ENCODE measurements around the gene LAMTOR5.
"Not testable (repeated sequence)": the region's sequence is repeated elsewhere in the genome, so short reads cannot be mapped to it uniquely, and the experiment has no call there.

Gene LAMTOR5

DNA sequence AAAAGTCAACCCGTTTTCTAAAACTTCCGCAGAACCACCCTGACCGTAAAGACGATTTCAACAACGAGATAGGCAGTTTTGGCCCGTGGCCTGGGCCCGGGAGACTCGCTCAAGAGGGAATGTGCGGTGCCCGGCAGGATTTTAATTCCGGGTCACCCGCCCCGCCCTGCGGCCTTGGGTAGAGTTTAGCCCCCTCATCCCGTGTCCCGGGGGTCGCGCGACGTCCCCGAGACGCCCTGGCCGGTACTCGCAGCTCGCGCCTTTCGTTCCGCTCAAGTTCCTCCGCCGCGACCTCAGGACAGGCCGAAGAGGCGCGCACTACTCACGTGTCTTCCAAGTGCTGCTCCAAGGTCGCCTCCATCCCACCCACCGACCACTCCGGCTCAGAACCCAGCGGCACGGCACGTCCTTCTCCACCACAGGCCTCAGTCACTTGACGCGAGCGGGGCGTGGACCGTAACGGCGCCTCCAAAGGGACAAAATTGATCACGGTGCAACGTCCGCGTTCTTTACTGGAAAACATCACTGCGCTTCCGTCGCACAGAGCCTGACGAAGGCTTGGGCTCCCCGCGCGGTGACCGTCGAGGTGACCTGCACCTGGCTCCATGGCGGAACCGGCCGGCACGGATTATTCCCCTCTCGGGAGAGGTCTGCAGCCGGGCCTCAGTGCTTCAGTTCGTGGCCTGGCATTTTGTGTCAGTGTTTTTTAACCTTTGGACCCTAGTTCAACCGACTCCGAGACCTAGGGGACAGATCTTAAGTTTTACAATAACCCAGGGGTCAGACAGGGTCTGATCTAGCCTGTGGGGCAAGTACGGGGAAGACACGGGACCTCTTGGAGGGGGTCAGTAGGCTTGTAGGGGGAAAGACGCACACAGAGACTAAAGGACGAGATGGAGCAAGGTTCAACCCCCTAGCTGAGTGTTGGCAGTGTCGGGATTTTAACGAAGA lies at the start of gene LAMTOR5:
LAMTOR5 (minus strand) TSS at position 435 of the 951 bp plus-strand sequence; CDS start at position 361, 74 bp downstream.
- peak; percentile 89 for DNase-seq

DNA sequence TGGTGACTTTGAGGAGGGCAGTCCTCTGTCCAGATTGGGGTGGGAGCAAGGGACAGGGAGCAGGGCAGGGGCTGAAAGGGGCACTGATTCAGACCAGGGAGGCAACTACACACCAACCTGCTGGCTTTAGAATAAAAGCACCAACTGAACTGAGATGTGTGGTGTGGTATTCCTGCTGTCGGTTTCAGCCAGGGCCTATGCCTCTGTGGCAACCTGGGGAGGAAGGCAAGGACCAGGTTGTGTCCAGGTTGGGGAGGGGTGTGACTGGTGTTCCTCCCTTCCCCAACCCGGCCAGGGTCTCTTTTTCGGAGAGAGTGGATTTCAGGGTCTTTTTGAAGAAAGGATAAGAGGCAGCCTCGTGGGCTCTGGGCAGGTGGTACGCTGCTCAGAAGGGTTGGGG lies 49.7 kb upstream of the LAMTOR5 start:
- DNase-seq, result no peak

DNA sequence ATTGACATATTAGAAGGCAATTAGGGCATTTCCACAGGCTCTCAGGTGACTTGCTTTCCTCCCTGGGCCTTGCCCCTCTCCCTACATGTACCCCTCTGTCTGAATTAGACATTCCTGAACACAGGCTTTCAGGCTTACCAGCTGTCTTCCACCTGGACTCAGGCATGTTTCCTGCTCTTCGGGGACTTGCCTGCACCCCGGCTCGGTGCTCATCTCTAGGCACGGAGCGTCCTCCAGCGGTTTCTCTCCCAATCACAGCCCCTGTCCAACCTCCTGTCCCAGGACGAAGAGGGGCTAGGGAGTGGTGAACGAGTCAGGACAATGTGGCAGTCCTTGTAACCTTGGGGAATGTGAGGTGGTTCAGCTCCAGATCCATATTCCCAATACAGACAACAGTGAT lies 47.7 kb upstream of the LAMTOR5 start:
- DNase-seq, result no peak

DNA sequence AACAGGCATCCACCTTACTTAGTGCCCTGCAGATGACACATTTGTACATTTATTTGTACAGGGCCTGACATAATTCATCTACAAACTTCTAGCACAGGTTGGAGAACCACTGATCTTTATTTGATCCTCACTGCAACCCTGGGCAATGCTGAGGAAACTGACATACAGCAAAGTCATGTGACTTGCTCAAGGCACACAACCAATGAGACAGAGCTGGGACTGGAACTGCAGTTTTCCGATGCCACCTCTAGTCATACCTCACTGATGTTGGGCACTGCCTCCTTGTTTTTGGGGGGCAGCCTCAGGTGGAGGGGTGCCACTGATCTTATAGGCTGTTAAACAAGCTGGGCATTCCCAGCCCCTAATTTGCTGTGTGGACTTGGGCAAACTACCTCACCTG lies 46.8 kb upstream of the LAMTOR5 start:
- DNase-seq, result no peak

DNA sequence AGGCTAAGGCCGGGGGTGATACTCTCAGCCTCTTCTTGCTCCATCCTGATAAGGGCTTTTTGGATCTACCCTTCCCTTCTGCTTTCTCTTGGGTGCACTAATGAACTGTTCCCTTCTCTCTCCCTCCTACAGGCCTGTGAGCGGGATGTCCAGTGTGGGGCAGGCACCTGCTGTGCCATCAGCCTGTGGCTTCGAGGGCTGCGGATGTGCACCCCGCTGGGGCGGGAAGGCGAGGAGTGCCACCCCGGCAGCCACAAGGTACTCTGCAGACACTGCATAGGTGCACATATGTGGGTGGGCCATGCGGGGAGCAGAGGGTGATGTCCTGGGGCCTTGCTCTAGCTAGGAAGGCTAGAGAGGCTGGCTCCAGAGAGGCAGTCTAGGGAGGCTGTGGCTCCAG lies 46.3 kb upstream of the LAMTOR5 start:
- DNase-seq, result no peak

DNA sequence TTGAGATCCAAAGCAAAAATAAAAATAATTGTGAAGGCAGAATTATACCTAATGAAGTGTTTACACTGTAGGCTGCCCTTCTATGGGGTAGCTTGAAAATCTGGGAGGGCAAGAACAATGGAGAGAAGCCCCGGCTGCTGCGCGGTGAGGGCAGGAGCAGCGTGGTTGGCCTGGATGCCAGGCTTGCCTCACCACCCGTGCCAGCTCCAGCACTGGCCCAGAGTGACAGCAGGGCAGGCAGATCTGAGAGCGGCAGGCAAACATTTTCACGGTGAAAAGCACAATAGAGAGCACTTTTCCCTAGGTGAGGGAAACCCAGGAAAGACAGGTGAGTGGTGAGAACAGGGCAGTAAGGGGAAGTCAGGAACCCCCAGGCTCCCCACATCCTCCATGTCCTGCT lies 44.8 kb upstream of the LAMTOR5 start:
- no peak for DNase-seq

DNA sequence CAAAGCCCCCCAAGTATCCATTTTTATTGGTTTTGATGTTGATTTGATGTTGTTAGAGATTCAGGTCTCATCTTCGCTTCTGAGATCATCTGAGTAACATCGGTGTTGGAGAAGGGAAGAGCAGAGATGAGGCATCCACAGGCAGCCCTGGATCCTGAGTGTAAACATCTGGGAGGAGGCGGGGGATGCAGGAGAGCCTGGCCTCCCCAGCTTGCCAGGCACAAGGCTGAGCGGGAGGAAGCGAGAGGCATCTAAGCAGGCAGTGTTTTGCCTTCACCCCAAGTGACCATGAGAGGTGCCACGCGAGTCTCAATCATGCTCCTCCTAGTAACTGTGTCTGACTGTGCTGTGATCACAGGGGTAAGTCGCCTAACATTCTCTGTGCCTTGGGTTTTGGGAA lies 43.4 kb upstream of the LAMTOR5 start, which contains the start of gene PROK1:
PROK1 (plus strand) TSS at position 221 of the 400 bp plus-strand sequence; CDS start at position 289, 68 bp downstream.
- DNase-seq, result no peak

DNA sequence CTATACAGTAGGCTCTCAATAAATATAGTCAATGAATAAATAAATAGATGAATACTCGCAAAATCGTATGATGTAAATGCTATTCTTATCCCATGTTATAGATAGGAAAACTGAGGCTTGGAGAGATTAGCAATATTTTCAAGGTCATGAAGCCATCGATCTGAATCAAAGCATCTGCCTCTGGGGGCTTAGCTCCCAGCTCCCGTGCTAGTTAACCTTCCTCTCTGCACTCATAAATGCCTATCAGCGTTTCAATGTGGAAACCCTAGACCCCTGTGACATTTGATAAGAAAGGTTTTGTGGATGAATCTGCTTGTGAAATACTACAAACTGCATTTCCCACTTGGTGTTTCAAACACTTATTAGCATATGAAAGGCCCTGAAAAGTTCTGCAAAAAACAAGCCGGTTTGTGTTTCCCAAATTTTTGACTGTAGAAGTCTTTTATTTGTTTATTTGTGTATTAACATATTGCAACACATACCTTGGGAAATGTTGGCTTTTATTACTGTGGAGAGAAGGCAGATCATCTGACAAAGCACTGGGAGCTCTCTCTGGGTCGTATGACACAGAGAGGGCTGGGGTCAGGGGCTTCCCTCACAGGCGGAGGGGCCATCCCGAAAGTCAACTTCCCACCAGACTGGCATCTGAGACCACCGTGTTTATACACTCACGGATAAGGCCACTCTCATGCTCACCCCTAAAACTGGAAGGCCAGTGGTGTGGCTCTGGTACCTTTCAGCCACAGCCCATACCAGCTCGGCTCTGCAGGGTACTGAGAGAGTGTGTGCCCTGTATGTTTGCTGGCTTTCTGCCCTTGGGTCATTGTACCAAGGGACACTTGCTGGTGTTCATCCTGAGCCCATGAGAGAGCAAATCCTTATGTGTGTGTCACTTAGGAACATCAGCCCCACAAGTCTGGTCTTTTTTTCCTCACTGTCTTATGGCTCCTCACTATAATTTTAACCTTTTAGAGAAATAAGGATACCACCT lies 42.5 kb upstream of the LAMTOR5 start:
- DNase-seq, result no peak

DNA sequence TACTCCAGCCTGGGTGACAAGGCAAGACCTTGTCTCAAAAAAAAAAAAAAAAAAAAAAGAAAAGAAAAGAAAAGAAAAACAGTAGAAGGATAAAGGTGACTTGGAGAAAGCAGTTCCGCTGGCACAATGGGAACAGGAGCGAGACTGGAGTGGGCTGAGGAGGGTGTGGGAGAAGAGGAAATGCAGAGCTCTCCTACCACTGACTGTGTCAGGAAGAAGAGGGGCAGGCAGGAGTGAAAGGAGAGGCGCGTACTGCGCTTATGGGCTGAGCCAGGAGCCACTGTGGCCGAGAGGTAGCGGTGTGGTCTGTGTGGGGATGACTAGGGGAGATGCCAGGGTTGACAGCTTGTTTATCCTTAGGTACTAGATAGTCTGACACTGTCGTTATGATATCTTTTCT lies 37.1 kb upstream of the LAMTOR5 start:
- no peak for DNase-seq

DNA sequence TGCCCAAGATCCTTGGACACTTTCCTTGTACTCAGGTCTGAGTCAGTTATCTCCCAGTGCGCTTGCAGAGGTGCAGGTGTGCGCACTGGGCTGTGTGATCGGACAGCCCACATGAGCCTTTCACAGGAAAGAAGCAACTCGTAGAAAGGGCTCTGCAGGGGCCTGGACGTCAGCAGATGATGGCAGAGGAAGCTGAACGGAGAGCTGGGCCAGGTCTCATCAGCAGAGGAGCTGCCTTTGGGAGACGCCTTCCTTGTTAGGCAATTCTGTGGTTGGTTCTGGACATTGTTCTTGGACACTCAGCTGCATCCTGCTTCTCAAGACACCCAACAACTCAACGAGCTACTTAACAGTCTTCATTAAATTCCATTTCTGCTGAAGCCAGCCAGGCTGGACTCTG lies 36.0 kb upstream of the LAMTOR5 start:
- no peak for DNase-seq

DNA sequence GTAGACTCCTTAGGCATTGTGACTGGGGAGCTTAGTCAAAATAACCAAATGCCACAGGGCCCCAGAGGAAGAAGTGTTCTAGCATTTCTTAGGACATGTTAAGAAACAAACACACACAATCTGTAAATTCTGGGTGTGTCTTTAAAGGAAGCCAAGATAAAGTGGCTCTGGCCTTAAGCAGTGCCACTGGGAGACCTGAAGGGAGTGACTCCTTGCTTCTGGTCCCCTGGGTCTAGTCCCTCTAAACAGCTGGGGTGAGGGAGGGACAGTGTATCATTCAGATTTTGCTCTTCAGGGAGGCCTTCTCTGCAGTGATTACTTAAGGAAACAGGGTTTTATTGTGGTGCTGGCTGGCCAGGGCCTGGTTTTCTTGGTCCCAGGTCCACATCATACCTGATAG lies 34.4 kb upstream of the LAMTOR5 start:
- no peak for DNase-seq

DNA sequence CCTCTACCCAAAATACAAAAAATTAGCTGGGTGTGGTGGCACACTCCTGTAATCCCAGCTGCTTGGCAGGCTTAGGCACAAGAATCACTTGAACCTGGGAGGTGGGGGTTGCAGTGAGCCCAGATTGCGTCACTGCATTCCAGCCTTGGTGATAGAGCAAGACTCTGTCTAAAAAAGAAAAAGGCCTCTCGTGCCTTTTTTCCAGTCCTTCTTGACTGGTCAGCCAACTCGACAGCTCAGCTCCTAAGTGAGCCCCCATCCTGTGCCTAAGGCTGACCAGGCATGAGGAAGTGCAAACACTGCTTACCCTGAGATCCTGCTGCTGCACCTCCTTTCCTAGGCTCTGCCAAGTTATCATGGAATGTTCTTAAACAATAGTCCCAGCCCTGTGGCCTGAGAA lies 33.4 kb upstream of the LAMTOR5 start:
- DNase-seq, result no peak

DNA sequence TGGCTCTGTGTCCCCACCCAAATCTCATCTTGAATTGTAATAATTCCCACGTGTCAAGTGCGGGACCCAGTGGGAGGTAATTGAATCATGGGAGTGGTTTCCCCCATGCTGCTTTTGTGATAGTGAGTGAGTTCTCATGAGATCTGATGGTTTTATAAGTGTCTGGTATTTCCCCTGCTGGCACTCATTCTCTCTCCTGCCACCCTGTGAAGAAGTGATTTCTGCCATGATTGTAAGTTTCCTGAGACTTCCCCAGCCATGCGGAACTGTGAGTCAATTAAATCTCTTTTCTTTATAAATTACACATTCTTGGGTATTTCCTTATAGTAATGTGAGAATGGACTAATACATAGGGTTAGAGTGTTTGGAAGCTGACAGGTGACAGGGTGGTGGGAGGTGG lies 32.4 kb upstream of the LAMTOR5 start:
- not testable (repeated sequence) for DNase-seq

DNA sequence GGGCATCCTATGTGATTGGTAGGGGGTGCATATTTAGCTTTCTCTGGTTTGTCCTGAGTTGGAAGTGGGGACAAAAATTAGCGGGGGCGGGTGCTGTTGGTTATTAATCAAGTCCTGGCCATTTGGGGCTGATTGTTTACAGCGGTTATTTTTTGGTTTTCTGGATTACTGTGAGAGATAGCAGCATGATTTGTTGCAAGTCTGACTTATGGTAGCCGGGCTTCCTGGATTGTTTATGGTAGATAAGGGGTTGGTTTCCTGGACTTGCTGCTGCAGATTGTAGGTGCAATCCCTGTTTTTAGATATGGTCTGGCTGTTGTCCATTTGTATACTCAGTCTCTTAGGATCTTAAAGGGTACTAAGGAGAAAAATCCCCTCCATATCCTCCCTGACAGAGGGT lies 31.4 kb upstream of the LAMTOR5 start:
- DNase-seq, result no peak

DNA sequence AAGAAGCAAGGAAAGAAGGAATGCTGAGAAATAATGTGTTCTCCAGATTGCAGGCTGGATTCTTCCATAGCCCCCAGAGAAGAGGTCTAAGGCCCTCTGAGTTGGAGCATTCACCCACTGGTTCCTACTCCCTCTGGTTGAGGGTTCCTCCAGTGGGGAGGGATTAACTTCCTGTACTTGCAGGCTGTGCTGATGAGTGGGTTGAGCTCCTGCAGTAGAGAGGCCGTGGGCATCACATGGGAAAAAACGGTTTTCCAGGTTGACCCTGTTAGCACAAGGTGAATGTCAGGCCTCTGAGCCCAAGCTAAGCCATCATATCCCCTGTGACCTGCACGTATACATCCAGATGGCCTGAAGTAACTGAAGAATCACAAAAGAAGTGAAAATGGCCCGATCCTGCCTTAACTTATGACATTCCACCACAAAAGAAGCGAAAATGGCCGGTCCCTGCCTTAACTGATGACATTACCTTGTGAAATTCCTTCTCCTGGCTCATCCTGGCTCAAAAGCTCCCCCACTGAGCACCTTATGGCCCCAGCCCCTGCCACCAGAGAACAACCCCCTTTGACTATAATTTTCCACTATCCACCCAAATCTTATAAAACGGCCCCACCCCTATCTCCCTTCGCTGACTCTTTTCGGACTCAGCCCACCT lies 30.3 kb upstream of the LAMTOR5 start:
- not testable (repeated sequence) for DNase-seq

DNA sequence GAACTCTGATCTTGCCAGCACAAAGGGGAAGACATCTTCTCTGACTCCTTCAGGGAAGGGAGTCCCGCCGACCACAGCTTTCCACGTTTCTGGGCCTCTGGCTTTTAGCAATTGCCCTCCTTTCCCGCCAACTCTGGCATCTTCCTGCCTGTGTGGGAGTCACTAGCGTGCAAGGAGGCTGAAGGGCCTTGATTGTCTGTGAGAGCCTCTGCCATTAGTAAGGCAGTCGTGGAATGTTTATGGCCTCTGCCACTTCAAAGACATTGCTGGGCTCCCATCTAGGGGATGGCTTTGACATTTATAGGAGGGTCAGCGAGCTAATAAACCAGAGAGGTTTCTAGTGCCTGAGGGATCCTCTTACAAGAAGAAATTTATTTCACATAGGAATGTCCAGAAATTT lies 29.1 kb upstream of the LAMTOR5 start:
- no peak for DNase-seq

DNA sequence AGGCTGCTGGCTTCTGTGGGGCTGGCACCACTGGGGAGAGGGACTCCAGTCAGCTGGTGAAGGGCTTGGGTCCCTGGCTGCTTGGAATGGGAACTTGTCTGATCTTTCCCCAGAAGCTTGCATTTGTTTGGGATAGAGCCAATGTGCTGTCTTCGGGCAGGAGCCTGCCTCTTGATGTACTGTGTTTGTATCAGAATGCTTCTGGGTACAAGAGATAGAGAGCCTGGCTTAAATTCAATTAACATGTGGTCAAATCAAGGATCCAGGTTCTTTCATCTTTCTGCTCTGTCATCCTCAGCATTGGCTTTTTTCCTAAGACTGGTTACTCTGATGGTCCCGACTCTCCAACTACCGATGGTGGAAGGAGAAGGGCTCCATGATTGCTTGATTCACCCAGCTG lies 27.5 kb upstream of the LAMTOR5 start:
- DNase-seq, result no peak

DNA sequence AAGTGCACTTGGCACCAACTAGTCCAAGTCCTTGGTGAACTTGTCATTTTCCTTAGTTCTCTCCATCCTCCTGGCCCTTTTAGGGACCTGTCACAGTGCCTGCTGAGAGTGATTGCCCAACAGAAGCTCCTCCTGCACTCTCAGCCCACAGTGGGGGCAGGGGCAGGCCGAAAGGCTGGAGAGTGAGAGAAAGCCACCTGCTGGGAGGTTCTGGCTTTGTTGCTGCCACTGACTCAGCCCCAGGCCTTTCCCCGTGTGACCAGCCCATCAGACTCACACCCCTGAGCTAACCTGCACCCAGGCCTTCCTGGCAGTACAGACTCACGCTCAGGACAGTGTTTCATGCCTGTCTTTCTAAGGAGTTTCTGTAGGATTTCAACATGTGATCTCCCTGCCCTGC lies 26.3 kb upstream of the LAMTOR5 start:
- DNase-seq, result peak; percentile 21

DNA sequence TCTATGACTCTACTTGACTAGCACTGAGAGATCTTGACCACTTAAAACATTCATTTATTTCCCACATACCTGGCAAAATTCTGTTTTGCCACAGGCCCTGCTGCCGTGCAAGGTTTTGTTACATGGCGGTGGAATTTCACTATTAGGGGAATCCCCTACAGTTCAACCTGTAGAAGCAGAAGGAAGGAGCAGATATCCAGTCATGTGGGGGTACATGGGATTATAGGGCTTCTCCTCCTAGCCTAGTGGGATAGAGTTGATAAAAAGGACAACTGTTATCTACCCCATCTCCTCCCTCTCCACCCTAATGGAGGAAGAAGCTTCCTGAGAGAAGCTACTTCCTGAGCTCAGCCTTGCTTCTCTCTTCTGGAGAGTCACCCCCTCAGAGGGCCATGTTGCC lies 25.7 kb upstream of the LAMTOR5 start:
- no peak for DNase-seq

DNA sequence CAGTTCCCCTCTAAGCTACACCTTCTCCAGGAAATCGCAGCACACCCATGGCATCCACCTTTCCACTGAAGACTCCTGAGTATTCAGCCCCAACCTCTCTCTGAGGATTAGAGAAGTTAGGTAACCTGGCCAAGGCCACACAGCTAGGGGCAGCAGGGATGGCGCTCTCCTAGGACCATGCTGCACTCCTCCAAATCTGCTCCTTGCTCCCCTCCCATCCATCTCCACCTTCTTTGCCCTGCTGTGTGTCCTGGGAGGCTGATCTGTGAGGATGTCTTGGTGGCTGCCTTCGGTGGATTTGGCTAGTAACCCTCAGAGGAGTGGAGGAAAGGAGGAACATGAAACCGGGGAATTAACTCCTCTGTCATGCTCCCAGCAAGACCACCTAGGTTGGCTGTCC lies 23.4 kb upstream of the LAMTOR5 start:
- no peak for DNase-seq

DNA sequence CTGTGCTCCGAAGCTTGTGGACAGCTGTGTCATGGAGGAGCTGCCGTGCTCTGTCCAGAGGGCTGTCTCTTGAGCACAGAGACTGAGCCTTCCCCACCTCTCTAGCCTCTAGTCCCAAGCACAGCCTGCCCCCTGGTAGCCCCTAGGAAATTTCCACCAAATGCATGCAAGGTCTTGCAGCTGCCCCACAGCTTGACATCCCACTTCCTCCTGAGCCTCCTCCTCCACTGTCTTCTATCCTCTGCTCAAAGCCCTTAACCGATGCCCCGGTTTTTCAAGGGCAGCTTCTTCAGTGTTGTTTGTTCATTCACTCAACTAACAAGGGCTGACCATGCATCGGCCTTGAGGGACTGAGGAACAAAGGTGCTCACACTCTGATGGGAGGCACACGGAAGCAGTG lies 22.9 kb upstream of the LAMTOR5 start:
- no peak for DNase-seq

DNA sequence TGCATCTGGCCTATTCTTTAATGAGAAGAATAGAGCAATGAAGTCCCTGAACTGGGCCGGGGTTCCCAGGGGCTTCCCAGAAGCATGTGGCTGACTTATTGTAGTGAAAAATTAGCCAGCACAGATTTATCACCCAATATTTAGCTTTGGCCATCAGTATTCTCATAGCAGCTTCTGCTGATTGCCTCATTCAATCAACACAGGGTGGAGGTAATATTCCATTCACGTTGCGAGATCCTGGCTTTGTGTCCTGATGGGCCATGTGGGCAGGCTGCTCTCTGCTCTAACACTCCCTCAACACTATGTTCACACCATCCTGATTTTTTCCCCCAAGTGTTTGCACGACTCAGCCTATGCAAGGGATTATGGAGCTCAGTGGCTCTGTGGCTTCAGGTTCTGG lies 21.5 kb upstream of the LAMTOR5 start:
- DNase-seq, result no peak

DNA sequence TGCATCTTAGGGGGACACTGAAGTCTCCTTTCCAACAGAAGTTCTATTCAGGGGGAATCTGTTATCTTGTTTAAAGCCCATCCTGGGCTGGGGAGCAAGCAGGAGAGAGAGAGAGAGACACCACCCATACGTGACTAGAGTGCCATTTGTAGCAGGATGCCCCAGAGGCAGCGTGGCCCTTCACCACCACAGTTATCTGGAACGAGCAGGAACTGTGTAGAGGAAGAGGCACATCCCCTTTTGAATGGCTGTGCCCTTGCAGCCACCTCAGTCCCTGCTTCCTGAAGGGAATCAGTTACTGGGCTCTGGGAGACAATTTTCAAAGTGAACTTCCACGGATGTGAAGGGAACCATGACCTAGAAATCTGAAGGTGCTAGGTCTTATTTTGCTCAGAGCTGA lies 19.4 kb upstream of the LAMTOR5 start:
- no peak for DNase-seq
